GM18517 (cell line): ENCODE measurements around the gene ZGPAT.

Experiments
- ATAC-seq: cut with Tn5 transposase; IDR thresholded peaks from one replicate; pipeline ENCODE4 v1.9.1; 2021; ENCODE audit warnings: mild to moderate bottlenecking, moderate library complexity; ENCODE audit not compliant: unreplicated experiment

Gene ZGPAT

DNA sequence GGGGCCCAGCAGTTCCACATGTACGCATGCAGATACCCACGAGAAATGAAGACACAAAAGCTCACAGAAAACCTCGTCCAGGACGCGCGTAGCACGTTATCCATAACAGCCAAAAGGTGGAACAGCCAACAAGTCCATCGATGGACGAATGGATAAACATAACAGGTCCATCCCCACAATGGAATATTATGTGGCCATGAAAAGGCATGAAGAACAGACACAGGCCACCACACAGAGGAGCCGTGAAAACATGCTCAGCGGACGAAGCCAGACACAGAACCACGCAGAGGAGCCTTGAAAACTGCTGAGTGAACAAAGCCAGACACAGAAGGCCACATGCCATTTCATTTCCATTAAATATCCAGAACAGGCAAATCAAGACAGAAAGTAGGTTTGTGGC lies 69.8 kb downstream of the ZGPAT start:
- ATAC-seq: no peak

DNA sequence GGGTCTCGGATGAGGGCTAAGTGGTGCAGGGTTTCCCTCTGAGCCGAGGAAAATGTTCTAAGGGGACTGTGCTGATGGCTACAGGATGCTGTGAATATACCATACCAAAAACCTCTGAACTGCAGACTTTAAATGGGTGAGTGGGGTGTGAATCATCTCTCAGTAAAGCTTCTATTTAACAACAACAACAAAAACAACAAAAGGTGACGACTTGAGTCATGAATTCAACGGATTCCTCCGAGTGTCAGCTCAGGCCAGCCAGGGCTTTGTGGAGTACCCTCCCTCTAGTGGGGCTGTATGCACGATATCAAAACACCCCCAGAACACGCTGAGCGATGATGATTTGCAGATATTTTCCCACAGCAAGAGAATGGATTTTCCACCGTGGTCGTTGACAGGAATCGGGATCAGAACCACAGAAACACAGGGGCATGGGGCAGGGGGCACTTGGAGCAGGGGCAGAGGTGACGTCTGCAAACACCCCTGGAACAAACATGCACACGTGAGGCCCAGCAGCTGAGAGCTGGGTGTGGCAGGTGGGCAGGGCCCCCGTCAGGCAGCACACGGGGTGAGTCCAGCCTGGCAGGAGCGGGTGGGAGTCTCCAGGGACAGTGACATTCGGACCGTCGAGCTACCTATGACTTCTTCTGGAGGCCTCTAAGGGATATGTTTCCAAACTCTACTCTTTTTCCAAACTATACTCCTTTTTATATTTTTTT lies 70.4 kb downstream of the ZGPAT start:
- no peak for ATAC-seq

DNA sequence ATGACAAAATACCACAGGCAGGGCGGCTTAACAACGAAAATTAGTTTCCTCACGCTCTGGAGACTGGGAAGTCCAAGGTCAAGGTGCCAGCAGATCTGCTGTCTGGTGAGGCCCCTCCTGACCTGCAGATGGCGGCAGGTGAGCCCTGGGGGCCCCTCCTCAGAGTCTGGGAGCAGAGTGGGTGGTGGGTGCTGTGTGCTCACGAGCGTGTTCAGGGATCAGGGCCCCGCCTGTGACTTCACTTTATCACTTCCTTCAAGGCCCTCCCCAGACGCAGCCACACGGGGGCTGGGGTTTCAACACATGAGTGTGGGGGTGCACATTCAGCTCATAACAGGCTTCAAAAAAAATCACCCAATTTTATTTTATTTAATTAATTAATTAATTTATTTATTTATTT lies 71.0 kb downstream of the ZGPAT start:
- ATAC-seq: no peak

DNA sequence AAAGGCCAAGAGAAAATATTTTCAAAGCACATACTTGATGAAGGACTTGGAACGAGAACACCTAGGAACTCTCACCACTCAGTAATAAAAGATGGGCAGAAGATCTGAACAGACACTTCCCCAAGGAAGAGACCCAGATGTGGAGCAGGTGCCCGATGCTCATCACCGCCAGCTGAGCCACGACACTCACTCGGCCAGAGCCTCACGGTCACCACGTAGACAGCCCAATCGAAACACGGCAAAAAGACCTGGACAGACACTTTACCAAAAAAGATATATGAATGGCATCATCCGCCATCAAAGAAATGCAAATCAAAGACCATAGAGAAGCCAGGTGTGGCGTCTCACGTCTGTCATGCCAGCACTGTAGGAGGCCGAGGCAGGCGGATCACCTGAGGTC lies 73.3 kb downstream of the ZGPAT start:
- ATAC-seq: no peak

DNA sequence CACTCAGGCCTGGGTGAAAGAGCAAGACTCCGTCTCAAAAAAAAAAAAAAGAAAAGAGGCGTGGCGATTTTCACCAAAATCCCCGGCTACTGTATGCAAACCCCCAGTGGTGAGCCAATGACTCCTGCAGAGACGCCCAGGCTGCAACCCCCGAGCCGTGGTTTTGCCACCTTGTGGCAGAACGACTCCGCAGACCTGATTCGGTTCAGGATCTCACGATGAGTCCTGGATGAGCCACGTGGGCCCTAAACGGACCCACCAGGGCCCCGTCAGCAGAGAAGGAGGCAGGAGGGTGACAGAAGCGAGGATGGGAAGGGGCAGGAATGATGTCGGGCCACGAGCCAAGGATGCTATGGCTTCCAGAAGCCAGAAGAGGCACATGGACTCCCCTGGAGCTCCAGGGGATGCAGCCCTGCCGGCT lies 74.2 kb downstream of the ZGPAT start:
- ATAC-seq: no peak

DNA sequence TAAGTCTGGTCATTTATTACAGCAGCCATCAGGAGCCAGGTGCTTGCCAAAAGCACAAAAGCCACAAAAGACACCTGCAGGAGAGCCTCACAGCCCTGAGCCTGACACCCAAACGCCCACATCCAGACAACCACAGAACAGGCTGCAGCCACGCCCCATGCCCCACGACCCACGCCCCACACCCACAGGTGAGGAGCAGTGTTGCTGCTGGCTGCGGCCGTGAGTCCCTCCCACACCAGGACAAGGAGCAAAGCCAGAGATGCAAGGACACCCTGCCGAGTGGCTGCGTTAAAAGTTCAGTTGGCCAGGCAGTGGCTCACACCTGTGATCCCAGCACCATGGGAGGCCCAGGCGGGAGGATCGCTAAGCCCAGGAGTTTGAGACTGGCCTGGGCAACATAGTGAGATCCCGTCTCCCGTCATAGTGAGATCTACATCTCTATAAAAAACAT lies 74.7 kb downstream of the ZGPAT start:
- ATAC-seq: no peak

DNA sequence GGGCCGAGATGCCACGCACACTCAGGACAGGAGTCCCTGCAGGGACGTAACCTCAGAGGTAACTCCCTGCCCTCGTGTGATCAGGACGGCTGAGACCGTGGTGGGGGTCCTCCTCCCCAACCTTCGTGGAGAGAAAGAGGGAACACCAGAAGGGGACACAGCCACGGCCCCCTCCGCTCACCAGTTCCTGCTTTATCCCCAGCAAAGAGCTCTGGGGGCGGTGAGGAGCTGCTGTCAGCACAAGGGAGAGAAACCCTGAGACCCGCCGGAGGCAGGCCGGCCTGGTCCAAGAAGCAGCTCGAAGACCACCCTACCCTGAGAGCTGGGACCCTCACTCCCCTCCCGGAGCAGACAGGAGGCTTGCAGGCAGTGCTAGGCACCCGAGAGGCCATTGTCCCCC lies 76.1 kb downstream of the ZGPAT start:
- no peak for ATAC-seq

DNA sequence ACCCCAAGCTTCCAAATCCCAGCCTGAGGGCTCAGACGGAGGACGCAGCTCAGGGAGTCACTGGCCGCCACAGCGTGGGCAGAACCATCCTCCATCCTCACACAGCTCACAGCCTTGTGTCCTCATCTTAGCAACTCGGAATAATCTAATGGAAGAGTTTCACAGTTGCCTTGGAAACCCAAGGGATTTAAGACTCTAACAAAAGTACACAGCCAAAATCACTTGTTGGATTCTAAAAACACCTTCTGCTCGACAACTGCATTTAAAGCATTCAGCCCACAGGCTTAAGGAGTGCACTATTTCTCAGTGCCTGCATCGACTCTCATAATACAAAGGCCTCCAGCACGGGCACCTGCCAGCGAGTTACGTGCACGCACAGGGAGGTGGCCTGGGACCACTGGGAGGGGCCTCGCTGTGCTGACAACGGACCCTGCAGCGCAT lies 77.9 kb downstream of the ZGPAT start:
- no peak for ATAC-seq
